Neutrophil (primary cell): Measurements from ENCODE around the gene RNF208.

Source experiments
- H3K27ac ChIP-seq: fragments of 200-600 bp; sonication (generic); 2 replicates; pipeline ENCODE4 v1.5.1; 2016; ENCODE audit warnings: mild to moderate bottlenecking, moderate library complexity
- H3K27me3 ChIP-seq: fragments of 200-600 bp; sonication (generic); 2 replicates; pipeline ENCODE4 v1.6.0; 2016; ENCODE audit warnings: mild to moderate bottlenecking
- H3K36me3 ChIP-seq: fragments of 200-600 bp; sonication (generic); 2 replicates; pipeline ENCODE4 v1.5.1; 2017
- H3K4me1 ChIP-seq, 2 experiments: fragments of 200-600 bp in 1 of 2; sonication (generic) in 1 of 2; 1 replicate in 1 of 2; 2 replicates in 1 of 2; pipeline versions ENCODE4 v1.5.1 to v1.6.1; 2013 to 2016; ENCODE audit warnings: low read depth in 1 of 2, low read length in 1 of 2, mild to moderate bottlenecking in 1 of 2, moderate library complexity in 1 of 2; ENCODE audit not compliant: control insufficient read depth in 1 of 2, insufficient read depth in 1 of 2
- H3K4me3 ChIP-seq, 2 experiments: fragments of 200-600 bp in 1 of 2; sonication (generic) in 1 of 2; 1 replicate in 1 of 2; 2 replicates in 1 of 2; pipeline ENCODE4 v1.5.1; 2013 to 2016; ENCODE audit warnings: low read depth in 1 of 2, low read length in 1 of 2, mild to moderate bottlenecking in 1 of 2, moderate library complexity in 1 of 2
- H3K9me3 ChIP-seq: fragments of 200-600 bp; sonication (generic); 2 replicates; pipeline ENCODE4 v1.5.1; 2016
- CTCF ChIP-seq: fragments of 200-600 bp; sonication (generic); IDR thresholded peaks from 2 replicates; pipeline ENCODE4 v1.5.1; 2016; ENCODE audit warnings: antibody characterized with exemption

RNF208 gene

GRCh38 chr9:137193771-137194170 is 28.3 kb downstream of the RNF208 start:
- H3K27me3 ChIP-seq = peaks cover 3% of the 10 kb centered on the region
- H3K36me3 ChIP-seq = peaks cover 16% of the 10 kb centered on the region
- H3K4me3 ChIP-seq = no peak overlapping the region
- H3K4me1 ChIP-seq = peaks cover 15 to 17% of the 10 kb centered on the region in 2 experiments
- no peaks in the 10 kb centered on the region for H3K9me3 ChIP-seq
- TF ChIP-seq CTCF = no peak
- H3K27ac ChIP-seq = no peak overlapping the region

- H3K36me3 ChIP-seq = peaks cover 16% of the 10 kb centered on the region
- H3K27me3 ChIP-seq = no peaks in the 10 kb centered on the region
- H3K4me1 ChIP-seq = peaks cover 18 to 21% of the 10 kb centered on the region in 2 experiments
- TF ChIP-seq CTCF = no peak
- no peak overlapping the region for H3K27ac ChIP-seq
- no peaks in the 10 kb centered on the region for H3K9me3 ChIP-seq
- H3K4me3 ChIP-seq = no peak overlapping the region
These were observed 29.2 kb downstream of the RNF208 start for GRCh38 chr9:137192859-137193258.

GRCh38 chr9:137192448-137192780 is 29.6 kb downstream of the RNF208 start:
- peaks cover 23 to 26% of the 10 kb centered on the region in 2 experiments for H3K4me1 ChIP-seq
- TF ChIP-seq CTCF = no peak
- H3K9me3 ChIP-seq = no peaks in the 10 kb centered on the region

GRCh38 chr9:137191691-137192447 is 30.2 kb downstream of the RNF208 start:
- Histone ChIP-seq H3K27me3 (no peaks in the 10 kb centered on the region), H3K27ac (no peak overlapping the region), H3K4me3 (no peak overlapping the region), H3K4me1 (peaks cover 28 to 31% of the 10 kb centered on the region in 2 experiments), H3K36me3 (peaks cover 22% of the 10 kb centered on the region), H3K9me3 (no peaks in the 10 kb centered on the region)
- TF ChIP-seq CTCF = no peak

More at GRCh38 chr9:137192448-137192780, 29.6 kb downstream of the RNF208 start:
- H3K4me3 ChIP-seq = no peak overlapping the region
- peaks cover 18% of the 10 kb centered on the region for H3K36me3 ChIP-seq
- no peak overlapping the region for H3K27ac ChIP-seq
- no peaks in the 10 kb centered on the region for H3K27me3 ChIP-seq

- Histone ChIP-seq H3K27me3 (no peaks in the 10 kb centered on the region), H3K9me3 (no peaks in the 10 kb centered on the region), H3K4me3 (no peak overlapping the region), H3K27ac (no peak overlapping the region), H3K36me3 (peaks cover 28% of the 10 kb centered on the region), H3K4me1 (peaks cover 34% of the 10 kb centered on the region in 2 experiments)
- TF ChIP-seq CTCF = no peak
These were observed 30.8 kb downstream of the RNF208 start for GRCh38 chr9:137191245-137191644.
